ENCODE data around the gene RAB11FIP4.
A peak's percentile ranks its signal among the peaks of the same experiment; 100 is the strongest.

The RAB11FIP4 gene

DNA sequence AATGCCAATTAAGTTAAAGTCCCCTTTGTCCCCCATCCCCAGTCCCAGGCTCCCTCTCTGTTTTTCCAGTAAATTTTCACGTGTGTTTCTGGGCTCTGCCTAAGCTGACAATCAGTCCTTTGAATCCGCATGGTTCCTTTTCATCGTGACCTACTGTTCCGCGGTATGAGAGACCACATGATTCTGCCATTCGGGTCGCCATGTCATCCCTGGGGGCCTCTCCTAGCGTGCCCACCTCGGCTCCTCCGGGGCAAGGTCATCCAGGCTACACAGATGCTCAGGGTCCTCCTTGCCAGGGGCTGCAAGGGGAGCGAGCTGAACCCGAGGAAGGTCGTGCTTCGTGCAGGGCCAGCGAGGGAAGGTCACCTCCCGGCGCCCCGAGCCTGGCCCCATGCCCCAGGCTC is 157.6 kb downstream of the RAB11FIP4 start:
- no peak for DNase-seq (ENCODE audit: low spot score)

GRCh38 chr17:31549525-31550388 is 158.3 kb downstream of the RAB11FIP4 start:
- DNase-seq (ENCODE audit: low spot score) = peak; percentile 81

- no peak for DNase-seq (ENCODE audit: low spot score)
Observed at GRCh38 chr17:31550389-31551056, 159.0 kb downstream of the RAB11FIP4 start.

DNA sequence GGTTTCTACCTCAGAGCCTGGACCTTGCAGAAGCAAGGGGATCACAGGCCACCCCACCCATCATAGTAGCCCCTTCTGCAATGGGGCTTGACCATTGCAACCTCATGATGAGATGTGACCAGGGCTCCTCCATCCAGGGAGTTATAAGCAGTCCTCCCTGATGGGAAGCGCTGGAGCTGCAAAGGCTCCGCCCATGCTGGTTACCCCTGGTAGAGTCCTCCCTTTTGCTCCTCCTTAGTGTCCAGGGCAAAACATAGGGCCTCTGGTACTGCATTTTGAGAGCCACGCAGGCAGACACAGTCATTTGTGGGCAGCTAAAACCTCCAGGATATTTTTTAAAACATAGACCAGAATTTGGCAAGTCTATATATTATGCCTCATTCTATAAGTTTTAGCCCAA is 161.1 kb downstream of the RAB11FIP4 start:
- DNase-seq (ENCODE audit: low spot score) = no peak

DNA sequence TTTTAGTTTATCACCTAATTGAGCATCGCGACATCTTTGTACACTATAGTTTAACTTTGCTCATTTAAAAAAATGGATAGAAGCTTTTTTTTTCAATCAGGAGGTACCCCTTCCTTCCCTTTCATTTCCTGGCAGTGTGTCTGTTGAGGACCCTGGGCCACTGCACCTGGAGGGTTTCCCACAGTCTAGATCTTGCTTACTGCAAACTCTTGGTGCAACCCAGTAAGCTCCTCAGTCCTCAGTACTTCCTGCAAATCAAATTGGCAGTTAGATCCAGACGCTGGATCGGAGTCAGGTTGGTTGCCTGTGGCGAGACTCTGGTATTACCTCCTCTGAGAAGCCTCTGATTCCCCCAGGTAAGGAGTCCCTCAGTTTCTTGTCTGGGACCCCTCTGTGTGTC is 162.0 kb downstream of the RAB11FIP4 start:
- DNase-seq (ENCODE audit: low spot score) = no peak

DNA sequence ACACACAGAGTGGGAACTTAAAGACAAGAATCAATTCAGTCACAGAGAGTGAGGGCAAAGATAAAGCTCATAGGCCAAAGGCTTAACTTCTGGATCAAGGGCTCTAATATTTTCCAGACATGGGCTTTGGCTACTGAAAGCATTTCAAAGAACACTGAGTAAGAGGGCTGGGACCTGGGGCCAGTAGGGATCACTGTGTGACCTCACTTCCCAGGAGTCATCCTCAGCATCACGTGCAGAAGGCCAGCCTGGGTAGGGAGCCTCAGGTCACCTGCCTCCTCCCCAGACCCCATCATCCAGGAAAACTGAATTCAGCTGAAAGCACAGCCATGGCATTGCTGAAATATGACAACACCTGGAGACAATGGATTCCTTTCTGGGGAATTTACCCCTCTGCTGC is 163.5 kb downstream of the RAB11FIP4 start:
- no peak for DNase-seq (ENCODE audit: low spot score)

GRCh38 chr17:31556969-31557645 is 165.6 kb downstream of the RAB11FIP4 start:
- no peak for DNase-seq (ENCODE audit: low spot score)

- peak; percentile 87 for DNase-seq (ENCODE audit: low spot score)
Observed at GRCh38 chr17:31558748-31559583, 167.5 kb downstream of the RAB11FIP4 start.

DNA sequence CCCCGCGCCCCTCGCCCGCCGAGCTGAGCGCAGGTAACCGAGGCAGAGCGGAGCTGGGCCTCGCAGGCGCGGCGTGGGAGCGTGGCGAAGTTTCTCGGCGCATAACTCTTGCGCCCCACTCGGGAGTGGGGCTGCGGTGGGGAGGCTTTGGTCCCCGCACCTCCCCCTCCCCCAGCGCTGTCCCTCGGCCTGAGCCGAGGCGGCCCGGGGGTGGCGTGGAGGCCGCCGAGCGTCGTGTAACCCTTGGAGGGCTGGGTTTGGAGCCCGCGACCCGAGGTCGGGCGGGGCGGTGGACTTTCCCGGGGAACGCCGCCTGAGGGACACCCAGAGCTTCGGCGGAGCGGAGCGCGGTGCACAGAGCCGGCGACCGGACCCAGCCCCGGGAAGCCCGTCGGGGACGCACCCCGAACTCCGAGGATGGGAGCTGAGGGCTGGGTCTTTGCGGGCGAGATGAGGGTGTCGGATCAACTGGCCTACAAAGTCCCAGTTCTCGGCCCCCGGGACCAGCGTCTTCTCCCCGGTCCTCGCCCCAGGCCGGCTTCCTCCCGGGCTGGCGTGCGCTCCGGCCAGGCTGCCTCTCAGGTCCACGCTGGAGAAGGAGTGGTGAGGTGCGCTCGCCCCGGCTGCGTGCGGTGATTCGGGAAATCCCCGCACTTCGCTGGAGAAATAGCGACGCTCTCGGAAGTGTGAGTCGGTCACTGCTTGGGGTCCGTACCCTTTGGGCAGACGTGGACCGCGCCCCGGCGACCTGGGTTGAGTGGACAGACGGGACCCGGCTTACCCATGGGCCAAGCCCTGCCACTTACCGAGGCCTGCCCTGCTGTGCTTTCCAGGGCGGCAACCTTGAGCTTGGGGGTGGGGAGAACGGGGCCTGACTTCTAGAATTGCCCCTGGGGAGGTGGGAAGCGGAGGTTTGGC is 168.4 kb downstream of the RAB11FIP4 start:
- no peak for DNase-seq (ENCODE audit: low spot score)

- peak; percentile 49 for DNase-seq (ENCODE audit: low spot score)
Observed at GRCh38 chr17:31560616-31561235, 169.3 kb downstream of the RAB11FIP4 start.

GRCh38 chr17:31561469-31562375 is 170.2 kb downstream of the RAB11FIP4 start:
- peak; percentile 49 for DNase-seq (ENCODE audit: low spot score)

DNA sequence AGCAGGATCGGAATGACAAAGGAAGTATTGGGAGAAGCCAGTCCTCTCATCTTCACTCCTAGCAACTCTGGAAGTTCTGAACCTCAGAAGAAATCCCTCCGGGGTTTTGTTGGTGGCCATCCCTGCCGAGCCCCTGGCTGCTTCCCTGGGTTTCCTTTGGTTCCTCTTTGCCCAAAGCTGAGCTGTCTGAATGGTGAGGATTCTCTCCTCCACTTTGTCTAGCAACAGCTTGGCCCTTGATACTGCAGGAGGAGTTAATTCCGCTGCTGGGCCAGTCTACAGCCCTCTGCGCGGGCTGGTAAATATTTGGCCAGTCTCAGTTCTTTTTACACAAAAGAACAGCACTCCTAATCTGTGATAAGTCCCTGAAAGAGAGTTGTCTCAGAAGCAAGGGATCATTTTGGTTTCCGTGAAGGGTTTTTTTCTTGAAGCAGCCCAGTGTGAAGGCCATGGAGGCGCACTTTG is 170.9 kb downstream of the RAB11FIP4 start:
- no peak for DNase-seq (ENCODE audit: low spot score)

DNA sequence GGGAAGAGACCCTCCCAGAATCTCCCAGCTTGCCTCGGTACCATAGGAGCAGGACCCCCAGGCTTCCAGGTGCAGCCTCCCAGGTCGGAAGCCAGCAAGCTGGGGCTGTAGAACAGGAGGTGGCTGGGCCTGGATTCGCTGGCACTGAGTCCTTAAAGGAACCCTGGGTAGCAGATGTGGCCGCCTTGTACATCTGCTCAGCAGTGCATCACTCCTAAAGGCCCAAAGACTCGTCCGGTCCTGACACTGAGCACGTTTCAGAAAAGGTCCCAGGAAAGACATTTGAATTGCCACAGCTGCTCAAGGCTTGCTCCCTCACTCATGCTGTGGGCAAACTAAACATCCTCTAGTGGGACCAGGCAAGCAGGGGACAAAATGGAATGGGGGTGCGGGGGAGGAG is 172.8 kb downstream of the RAB11FIP4 start:
- no peak for DNase-seq (ENCODE audit: low spot score)

DNA sequence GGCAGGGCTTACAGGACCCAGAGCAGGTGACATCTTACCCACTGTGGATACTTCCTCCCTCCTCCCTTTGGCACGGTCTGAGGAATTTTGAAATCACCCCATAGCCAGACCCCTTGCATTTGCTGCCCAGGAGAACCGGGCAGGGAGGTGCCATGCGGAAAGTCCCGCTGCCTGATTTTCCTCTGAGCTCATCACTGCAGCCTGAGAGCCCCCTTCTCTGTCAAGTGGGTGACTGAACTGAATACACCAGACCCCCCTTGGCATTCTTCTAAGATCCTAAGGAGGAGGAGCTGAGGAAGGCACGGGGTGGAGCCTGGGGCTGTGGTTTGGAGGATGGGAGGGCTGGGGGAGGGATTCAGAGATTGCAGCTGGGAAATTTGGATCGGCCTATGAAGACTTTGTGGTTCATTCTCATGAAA is 173.4 kb downstream of the RAB11FIP4 start:
- no peak for DNase-seq (ENCODE audit: low spot score)

DNA sequence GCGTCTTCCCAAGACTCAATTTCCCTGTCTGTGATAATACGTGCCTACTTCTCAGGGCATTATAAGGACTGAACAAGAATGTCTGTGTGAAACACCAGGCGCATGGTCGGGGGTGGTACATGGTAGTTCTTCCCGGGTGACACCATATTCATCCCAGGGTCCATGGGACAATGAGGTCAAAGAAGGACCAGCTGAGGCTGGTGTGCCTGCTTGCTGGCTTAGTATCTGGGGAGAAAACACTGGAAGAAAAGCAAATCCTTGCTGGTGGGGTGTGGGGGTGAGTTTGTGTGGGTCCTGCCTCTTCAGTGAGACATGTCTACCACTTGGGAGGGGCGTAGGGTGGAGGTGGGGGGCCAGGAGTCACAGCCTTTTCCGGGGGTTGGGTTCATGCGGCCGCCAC is 174.2 kb downstream of the RAB11FIP4 start:
- DNase-seq (ENCODE audit: low spot score) = no peak

GRCh38 chr17:31566247-31566991 is 174.9 kb downstream of the RAB11FIP4 start:
- no peak for DNase-seq (ENCODE audit: low spot score)

- DNase-seq (ENCODE audit: low spot score) = no peak
Observed at GRCh38 chr17:31566992-31567373, 175.5 kb downstream of the RAB11FIP4 start.

GRCh38 chr17:31568121-31568520 is 176.6 kb downstream of the RAB11FIP4 start:
- no peak for DNase-seq (ENCODE audit: low spot score)
